CD4-positive, alpha-beta T cell treated with Interleukin-1 beta for 1 hour (primary cell): ENCODE measurements around the gene PAM16.

Experiments
- DNase-seq, 2 donors: peaks; one replicate each; pipeline ENCODE4 v3.0.0-alpha.2; 2020 to 2022

Gene PAM16

DNA sequence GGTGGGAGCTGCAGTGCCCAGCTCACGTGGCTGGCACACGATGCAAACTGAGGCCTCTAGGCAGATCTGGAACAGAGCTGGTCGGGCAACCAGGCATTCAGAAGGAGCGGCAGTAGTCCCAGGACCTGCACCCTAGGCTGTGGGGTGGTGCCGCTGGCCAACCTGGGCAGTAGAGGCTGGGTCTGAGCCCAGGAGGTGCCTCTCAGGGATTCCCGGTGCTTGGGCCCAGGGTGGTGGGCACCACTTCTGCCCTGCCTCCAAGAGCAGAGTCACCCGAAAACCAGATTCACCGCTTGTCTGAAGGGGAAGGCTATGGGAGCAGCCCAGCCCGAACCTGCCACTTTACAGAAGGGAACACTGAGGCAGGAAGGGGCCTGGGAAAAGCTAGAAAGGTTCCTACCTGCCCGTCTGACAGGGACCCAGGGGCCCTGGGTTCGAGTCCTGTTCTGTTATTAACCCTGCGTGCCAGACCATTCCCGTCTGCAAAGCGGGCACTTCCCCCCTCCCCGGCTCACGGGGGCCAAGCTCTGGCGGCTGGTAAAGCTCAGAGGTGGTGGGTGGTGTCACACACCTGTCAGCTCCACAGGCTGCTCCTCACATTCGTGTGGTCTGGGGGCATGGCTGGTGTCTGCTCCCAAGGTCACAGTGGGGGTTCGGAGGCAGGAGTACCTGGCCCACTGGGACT, 18.4 kb downstream of the PAM16 start:
- DNase-seq, result no peak

DNA sequence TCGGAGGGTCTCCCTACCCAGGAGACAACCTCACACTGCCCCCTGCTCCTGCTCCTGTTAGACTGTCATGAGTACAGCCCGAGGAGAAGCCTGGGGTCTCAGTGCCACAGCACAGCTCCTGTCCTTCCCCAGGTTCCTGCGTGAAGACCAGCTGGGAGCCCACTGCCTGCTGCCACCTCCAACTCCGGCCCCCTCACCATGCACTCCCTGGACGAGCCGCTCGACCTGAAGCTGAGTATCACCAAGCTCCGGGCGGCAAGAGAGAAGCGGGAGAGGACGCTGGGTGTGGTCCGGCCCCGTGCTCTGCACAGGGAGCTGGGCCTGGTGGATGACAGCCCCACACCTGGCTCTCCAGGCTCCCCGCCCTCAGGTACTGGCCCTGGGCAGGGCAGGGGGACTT, 19.0 kb downstream of the PAM16 start:
- DNase-seq, result no peak

DNA sequence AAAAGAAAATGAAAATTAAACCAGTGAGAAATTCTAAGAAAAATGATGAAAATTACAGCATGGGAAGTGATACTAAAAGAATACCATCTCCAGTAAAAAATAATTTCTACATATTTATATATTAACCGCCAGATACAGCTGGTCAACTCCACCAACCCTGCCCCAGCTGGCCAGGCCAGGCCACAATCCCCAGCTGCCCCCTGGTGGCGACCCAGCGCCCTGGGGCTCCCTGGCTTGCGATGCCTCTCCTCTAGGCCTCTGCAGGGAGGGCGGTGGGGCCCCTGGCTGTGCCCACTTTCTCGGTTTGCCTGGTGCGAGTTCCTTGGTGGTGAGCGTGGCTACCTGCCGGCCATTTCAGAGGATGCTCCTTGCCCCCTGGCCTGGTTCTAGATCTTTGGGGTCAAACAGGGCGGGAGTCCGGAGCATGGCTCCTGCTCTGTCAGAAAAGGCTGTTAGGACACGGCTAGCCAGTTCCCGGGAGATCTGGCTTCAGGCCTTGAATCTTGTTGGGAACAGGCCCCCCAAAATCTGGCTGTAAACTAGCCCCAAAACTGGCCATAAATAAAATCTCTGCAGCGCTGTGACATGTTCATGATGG, 20.7 kb downstream of the PAM16 start:
- peak; percentile 69 to 74 for DNase-seq

DNA sequence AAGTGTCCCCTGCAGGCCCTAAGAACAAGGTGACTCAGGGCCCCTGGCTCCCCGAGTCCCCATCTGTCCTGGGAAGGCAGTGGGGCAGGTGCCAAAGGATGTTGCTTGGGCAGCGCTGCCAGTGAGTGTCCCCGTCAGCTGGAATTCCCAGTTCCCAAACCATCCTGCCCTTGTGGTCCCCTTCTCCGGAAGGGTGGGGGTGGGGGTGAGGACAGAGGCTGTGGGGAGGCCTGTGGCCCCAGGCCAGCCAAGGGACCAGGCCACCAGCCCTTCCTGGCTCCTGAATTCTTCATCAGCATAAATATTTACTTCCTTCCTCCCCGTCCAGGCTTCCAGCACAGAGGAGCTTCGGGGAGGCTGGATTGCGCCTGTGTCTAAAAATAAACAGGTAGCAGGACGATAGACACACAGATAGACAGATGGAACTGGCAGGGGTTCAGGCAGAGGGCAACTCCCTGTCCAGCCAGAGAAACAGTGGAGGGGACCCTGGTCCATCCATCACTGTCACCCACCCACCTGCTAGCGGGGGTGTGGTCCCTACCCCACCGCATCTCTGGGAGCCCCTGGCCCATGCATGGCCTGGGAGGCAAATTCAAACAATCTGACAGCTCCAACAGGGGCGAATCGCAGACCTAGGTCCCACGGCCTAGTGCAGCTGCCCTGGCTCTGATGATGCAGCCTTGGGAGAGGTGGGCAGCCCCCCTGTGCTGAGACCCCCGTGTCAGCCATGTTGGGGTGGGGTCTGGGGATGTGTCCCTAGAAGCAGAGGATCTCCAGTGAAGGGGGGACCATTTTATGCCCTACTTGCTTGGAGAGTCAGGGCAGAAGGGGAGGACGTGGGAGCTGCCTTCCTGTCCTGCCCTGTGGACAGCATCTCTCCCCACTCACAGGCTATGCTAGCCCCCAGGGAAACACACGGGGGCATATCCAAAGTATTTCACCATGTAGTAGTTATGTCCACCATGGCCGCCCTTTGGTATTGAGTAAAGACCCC, 22.0 kb downstream of the PAM16 start:
- DNase-seq, result no peak

DNA sequence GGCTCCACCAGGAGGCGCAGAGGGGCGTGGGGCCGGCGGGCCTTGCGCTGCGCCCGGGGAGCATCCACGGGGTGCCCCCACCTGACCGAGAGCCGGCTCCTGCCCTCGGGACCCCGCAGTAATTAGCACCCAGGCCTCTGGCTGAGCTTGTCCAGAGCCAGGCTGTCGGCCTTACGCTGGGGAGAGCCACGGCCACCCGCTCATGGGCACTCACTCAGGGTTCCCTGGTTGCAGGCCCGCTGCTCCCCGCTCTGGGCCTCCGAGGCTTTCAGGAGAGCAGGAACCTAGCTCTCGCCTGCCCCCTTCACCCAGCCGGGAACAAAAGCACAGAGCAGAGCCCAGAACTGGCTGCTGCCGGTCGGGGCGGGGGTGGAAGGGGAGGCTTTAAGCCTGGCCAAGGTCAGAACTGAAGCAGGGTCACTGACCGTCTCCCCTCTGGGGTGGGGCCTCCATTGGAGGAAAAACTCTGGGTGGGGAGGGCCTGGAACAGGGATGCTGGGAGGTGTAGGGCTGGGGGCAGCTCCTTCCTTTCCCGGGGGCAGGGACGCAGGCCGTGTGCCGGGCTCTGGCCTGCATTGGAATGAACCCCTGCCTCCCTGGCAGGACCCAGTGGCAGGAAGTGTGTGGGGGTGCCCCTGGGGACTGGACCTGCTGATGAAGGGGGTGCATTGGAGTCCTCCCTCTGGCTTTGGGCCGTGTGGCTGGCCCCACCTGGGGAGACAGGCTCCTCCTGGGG, 22.9 kb downstream of the PAM16 start:
- DNase-seq, result peak; percentile 59 to 65

DNA sequence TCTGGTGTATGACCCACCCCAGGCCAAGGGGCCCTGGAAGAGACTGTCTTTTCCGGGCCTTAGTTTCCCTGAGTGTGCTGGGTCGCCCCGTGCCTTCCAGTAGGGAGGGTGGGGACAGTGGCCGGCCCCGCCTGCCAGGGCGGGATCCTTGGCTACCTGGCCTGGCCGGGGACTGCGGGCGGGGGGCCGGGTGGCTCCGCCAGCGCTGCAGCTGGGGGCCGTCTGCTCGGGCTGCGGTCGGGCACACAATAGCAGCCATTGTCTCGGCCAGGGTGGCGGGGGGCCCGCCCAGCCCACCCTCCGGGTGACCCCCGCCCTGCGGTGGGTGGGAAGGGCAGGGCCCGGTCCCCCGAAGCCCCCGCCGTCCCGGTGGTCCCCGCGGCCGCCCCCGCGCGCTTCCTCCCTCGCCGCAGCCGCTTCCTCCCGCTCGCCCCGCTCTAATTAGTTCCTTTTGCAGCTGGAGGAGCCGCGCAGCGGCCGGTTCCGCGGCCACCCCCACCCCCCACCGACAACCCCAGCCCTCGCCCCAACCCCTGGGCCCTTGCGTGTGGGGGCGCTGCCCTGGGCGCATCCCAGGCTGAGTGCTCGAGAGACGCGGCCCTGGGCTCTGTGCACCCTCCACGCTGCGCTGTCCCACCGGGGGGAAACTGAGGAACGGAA, 23.6 kb downstream of the PAM16 start:
- no peak for DNase-seq

DNA sequence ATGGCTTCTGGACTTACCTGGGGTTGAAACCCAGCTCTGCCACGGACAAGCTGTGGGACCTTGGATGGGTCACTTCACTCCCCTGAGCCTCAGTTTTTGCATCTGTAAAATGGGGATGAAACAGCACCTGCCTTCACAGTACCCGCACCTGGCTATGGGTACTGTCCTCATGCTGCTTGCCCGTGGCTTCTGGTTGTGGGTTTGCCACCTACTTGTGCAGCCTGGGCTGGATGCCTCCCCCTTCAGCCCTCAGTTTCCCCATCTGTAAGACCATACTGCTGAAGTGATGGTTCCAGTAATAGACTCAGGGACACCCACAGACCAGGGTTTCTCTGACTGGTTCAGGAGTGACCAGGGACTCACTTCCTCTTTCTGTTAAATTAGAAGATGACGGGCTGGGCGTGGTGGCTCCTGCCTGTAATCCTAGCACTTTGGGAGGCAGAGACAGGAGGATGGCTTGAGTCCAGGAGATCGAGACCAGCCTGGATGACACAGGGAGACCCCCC, 25.8 kb downstream of the PAM16 start:
- peak in 1 of 2 donors; percentile 45 for DNase-seq

DNA sequence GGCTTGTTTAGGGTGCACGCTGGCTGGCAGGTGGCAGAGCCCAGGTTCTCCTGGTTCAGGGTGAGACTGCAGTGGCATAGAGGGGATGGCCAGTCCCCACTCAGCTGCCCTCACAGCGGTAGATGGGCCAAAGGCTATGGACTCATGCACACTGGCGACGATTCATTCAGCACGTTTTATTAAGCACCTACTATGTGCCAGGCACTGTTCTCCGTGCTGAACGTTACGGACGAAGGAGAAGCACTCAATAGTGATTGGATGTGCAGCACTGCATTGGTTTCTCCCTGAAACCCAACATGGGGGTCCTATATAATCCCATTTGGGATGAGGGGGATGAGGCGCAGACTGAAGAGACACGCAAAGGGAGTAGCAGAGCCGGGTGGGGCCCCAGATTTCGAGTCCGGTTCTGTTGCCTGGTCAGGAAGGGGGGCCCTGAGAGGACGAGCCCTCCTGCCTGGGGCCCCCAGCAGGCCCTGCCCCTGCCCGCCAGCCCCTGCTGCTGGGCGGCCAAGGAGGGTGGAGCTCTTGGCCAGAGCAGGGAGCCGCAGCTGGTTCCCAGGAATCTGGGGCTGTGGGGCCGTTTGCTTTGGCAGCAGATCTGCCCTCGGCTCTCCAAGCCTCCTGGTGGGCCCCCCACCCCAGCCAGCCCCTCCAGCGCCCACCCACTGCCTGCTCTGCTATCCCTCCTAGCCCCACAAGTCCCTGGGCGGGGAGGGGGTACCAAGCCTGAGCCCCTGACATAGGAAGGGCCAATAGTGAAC, 26.4 kb downstream of the PAM16 start:
- DNase-seq, result no peak

DNA sequence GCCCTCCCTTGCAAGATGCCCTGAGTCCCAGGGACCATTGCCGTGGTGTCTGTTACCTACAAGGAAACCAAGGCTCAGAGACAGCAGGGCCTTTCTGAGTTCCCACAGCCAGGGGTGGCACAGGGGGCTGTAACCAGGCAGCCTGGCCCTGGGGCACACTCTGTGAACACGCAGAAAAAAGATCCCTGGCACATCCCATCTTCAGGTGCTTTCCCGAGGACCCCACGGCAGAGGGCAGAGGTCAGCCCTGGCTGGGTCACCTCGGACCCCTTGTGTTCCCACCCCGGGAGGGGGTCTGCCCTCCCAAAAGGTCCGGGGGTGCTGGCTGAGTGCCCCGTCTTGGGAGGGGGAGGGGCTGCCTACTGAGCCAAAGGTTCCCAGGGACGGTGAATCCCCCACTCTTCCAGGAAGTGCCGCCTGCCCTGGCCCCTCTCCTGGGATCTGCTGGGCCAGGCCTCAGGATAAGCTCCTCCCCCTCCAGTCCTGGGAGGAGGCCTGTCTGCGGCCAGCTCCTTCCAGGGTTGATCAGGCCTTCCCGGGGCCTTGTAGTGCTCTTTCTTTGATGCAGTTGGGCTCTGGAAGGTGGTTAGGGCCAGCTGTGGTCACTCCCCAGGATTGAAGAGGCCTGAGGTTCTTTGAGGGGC, 27.2 kb downstream of the PAM16 start:
- DNase-seq, result no peak

DNA sequence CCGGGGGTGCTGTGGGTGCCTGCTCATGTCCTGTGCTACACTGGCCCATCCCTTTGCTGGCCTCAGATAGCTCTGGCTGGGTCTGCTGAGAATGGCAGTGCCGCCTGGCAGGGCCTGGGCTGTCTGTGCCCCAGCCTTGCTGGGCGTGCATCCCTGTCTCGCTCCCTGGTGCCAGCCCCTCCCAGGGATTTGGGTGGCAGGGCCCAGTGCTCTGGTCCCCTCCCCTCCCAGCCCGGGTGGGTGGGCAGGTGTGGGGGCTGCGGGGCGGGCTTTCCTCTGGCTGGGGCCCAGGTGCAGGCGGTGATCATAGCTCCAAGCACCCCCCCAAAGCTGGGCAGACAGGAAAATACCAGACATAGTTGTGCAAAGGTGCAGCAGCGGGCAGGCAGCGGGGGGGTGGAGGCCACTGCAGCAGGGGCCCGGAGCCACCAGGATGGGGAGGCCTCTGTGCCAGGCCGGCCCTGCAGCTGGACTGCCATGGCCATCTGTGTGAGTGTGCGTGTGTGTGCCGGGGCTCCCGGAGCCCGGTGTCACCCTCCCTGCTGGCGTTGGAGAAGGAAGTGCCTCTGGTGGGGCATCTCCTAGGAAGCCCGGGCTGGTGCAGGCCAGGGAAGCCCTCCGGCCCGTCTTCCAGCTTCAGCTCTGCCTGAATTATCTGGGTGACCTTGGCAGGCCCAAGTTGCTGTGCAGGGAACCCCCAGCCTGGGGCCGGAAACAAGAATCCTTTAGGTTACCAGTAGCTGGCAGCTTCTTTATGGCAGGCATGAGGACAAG, 27.9 kb downstream of the PAM16 start:
- no peak for DNase-seq

DNA sequence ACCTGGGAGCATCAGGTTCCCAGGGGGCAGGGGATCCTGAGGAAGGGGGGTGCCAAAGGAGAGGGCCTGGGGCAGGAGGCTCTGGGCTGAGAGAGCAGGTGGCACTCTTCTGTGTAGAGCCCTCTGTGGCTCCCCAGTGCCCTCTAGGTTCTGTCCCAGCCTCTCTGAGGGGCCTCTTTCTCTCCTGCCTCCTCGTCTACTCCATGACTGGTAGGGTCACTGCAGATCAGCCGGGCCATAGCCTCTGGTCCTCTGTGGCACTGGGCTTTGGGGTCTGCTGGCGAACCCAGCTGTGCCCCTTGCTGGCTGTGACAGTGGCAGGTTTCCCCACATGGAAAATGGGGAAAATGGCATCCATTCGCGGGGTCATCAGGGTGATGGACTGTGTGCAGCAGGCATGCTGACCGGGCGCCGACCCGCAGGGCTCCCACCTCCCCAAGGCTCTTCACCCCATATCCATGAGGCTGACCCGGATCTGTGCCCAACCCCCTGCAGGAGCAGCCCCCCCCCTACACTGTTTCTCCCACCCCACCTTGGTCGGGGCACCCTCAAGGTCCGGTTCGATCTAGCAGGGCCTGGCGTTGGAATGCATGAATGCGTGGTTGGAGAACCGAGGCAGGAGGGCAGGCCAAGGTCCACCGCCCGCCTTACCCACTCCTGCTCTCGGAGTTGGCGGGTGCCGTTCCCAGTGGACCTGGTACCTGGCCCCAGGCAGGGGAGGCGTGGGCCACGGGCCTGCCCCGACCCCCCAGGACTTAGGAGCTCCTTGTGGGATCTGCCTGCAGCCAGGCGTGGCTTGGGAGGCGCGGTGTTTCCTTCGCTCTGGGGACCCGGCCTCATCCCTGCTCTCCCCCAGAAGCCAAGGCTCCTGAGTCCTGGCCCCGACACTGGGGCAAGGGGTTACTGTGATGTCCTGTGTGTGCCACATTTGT, 28.7 kb downstream of the PAM16 start:
- DNase-seq, result no peak

DNA sequence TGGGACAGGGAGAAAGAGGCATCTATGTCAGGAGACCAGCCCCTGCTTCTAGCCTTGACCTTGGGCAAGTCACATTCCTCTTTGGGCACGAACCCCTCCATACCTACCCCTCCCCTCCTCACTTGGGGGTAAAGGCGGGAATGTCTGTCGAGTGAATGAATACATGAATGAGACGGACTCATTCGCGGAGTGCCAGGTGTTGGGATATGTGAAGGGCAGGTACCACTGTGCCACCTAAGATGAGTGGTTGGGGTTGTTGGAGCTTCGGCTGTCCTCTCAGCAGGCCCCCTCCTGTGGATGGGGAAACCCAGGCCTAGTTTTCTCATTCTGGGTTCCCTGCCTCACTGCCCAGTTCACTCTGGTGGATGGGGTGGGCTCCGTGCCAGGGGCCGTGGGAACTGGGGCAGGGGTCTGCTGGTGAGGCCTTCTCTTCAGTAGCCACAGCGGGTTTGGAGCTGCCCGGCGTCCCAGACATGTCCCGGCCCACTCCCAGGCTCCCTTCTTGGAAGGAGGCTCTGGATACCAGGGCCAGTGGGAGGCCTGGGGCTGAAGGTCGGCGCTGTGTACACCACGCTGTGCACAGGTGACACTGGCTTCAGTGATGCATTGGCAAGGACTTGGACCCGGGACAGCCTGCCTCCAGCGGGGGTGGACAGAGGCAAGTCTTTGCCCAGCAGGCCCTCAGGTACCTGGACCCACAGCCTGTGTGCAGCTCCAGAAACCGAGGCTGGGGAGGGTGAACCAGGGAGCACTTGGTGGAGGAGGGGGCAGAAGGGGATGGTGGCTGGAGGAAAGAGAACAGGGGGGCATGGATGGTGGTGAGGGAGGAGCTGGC, 29.6 kb downstream of the PAM16 start:
- no peak for DNase-seq

DNA sequence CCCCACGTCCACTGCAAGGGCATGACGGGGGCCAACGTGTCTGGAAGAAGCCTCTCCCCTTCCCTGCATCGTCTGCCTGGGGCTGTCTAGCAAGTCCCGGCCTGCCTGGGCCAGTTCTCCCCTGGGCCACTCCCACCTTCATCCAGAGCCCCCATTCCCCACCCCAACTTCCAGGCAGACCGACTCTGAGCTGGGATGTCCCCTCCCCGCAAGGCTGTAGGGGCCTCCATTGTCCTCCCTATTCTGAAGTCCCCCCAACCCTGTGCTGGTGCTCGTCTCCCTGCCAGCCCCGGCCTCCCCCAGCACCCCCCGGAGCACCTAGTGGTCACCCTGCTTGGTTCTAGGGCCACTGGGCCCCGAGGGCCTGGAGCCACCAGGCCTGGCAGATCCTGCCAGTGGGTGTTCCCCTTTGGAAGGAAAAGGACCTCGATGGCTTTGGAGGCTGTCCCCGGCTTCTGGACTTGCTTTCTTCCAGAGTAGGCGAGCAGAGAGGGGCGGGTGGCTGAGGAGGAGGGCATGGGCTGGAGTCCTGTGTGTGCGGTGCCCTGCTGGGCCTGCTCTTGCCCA, 30.5 kb downstream of the PAM16 start:
- no peak for DNase-seq

DNA sequence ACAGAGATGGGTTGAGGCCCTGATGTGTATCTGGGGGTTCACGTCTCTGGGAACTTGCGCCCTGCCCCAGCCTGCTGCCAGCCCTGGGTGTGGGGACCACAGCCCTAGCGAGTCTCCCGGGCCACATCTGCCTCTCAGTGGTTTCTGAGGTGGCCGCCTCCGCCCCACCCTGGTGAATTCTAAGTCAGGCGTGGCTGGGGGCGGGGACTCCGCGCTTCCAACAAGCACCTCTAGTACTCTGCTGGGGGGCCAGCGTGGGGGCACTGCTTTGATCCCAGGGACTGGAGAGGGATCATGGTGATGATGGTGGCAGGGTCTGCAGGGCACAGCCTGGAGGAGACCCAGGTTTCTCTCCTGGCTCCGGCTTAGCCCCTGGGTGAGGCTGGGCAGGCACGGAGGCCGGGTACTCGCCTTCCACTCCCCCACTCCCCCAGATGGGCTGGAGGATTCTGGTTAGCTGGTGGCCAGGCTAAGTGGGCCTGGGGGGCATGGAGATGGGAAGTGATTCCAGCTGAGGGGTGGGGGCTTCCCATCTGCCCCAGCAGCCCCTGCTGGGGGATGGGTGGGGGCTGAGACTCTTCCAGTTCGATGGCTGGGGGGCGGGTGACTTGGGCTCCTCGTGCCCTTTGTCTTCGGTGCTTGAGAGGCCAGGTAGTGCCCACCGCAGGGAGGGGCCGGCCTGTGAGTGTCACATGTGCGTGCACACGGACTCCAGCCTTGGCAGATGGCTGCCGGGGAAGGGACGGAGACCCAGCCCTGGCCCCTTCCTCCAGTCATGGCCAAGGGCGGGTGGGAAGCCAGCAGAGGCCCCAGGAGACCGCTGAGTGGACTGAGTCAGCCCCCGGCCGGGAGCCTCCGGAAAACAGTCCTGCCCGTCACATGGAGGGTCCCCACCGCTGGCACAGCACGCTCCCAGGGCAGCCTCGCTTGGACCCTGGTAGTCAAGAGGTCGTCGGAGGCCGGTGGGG, 31.4 kb downstream of the PAM16 start:
- peak; percentile 61 to 68 for DNase-seq

DNA sequence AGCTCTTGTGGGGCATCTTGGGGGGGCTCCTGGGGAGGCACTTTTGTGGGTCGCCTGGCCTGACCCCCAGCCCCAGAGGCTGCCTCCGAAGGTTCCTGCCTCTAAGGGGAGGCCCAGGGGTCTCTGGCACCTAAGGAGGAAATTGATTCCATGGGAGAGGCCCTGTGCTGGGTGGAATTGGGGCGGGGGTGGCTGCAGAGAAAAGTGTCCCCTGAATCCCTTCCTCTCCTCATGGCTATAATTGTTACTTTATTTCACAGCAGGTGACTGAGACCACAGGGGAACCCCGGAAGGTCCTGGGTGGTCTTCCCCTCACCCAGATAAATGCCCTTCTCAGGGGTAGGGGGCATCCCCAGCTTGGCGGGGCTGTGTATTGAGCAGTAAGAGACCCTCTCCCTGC, 32.2 kb downstream of the PAM16 start:
- no peak for DNase-seq

DNA sequence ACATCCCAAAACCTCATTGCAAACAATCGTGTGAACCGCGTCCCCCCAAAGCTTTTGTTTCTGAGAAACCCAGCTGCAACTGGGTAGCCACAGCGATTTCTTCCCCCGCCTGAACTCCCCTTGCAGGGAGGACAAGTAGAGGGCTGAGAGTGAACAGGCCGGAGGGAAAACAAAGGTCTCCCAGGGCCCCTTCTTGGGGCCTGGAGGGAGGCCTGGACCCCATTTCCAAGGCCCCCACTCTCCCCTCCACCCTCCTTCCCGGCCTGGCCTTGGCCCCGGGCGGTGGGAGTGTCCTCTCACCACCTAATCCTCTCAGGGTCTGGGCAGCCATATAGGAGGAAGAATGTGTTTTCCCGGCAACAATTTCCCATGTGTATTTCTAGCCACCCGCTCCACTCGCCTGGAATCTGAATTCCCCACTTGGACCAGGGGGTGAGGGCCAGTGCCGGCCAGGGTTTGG, 32.6 kb downstream of the PAM16 start:
- no peak for DNase-seq
